ENCODE measurements around the gene GBP3. TPM values are rescaled to one million over a fixed set of nuclear protein-coding genes. Genes with fewer than 3 reads are reported as not detected.

GBP3 gene

Small RNA genes within 50 kb of the gene (small RNA-seq; reads per million reads assigned to genes)
- gene RF00019 (ENCODE audit: insufficient read depth), result not detected

All from neuronal stem cell (in vitro differentiated cells).